Activated CD4-positive, alpha-beta T cell treated with anti-CD3 and anti-CD28 coated beads for 4 hours (primary cell): ENCODE measurements around the gene MAML2.

ENCODE experiments used
- DNase-seq, 2 donors: peaks; one replicate each; pipeline ENCODE4 v3.0.0-alpha.2; 2020

Gene MAML2

GRCh38 chr11:96342961-96343711, at the start of gene MAML2:
Gene MAML2 (minus strand): TSS chr11:96343195. CDS start chr11:96341895, 1,300 bp downstream.
- DNase-seq, result peak; percentile 91 to 94

- no peak for DNase-seq
Measured at GRCh38 chr11:96391698-96392307, 48.8 kb upstream of the MAML2 start.

DNA sequence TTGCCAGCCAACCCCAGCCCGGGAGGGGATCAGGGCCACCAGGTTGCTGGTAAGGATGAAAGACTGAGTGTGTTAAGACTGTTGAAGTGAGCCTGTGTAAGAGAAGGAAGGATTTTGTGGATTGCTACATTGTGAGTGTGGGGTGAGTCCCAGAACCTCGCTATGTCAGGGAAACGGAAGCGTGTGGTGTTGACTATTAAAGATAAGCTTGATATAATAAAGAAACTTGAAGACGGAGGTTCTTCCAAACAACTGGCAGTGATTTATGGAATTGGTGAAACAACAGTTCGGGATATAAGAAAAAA, 47.4 kb upstream of the MAML2 start:
- DNase-seq, result no peak

DNA sequence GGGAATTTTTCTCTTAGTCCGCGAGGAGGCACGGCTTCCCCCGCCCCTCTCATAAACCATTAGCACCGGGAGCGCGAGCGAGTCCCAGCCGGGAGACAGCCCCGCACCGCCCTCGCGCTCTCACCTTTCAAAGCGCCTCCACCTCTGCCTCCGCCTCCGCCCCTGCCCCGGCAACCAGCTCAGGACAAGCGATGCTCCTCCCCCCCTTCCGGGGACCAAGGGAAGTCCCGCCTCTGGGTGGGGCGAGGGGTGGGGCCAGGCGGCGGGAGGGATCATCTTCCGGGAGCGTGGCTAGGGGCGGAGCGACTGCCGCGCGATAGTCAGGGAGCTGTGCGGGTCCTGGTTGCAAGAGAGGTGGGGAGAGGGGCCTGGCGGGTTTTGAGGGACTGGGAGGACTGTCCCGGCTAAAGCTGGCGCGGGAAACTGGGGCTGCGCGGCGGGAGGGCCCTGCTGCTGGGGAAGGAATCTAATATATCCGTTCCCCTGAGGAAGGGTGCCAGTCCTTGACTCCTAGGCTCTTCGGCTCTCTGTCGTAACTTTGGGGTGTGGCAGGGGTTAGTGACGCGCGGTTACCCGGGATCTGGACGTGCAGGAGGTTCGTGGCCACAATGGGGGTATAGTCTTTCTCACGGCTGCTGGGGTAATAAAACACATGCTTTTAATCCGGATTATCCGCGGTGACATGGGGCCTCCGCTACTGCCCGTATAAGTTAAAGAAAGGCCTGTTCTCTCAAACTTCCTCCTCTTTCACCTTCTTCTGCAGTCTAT, 46.9 kb upstream of the MAML2 start, which contains the start of the genes CCDC82 and JRKL:
Gene CCDC82 (minus strand): TSS at position 193 of the 768 bp plus-strand sequence. CDS start 5,165 bp downstream, outside the sequence.
Gene JRKL (plus strand): TSS at position 294 of the 768 bp plus-strand sequence. CDS start 637 bp downstream, outside the sequence.
- DNase-seq, result peak; percentile 99

DNA sequence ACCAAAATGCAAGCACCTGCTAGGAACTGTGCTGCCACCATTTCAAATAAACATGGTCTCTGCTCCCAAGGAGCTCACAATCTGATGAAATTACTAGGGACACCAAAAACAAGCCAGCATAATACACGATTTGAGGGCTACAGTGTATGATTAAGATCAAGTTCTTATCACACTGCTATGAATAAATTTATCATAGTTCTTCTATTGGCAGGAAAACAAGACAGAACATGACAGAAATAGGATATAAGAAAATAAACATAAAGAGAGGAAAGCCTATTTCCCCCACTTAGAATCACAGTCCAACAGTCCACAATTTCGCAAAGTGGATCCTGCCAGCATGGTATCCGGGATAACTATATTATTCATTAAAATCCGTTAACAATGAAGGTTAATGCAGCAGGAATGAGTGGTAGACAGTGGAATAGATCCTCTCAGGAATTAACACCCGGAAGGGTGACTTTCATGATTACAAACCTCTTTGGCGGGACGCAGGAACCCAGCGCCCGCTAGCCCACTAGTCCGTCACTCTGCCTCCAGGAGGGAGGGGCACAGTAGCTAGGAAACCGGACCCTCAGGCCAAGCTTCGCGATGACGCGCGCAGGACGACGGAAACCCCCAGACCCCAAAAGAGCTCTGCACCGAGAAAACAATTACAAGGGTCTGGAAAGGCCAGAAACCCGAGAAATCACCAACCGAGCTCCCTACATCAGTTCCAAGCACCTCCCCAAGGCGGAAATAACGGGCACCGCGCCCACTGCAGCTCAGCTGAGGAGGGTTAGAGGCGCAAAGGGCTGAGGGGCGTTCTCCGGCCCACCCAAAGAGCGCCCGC, 46.1 kb upstream of the MAML2 start:
- no peak for DNase-seq

GRCh38 chr11:96385187-96385586, 42.2 kb upstream of the MAML2 start:
- no peak for DNase-seq

DNA sequence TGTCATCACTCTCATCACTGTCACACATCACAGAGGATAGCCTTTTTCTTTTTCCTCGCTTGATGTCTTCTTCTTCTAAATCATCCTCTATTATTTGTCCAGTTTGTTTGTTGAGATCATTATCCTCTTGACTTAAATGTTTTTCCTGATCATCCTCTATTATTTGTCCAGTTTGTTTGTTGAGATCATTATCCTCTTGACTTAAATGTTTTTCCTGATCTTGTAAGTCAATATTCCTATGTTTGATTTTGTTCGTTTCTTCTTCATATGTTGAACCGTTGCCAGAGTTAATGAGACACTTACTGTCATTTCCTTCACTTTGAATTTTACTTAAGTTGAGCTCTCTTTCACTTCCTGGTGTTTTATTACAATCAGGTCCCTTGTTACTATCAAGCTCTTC, 41.2 kb upstream of the MAML2 start:
- DNase-seq, result no peak

DNA sequence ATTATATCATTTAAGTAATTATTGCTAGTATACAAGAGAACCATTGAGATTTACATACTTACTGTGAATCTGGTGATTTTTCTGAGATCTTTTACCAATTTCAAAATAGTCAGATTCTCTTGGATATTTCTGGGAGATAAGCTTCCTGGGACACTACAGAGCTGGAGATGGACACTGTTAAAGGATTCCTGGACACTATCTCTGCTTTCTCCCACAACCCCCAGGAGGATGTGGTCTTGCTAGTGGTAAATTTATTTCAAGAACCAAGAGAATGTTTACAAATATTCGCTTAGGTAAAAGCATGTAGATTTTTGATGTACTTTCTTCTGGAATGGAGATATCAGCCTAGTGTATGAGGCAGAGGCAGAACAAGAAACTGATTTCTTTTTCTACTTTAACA, 33.8 kb upstream of the MAML2 start:
- no peak for DNase-seq

DNA sequence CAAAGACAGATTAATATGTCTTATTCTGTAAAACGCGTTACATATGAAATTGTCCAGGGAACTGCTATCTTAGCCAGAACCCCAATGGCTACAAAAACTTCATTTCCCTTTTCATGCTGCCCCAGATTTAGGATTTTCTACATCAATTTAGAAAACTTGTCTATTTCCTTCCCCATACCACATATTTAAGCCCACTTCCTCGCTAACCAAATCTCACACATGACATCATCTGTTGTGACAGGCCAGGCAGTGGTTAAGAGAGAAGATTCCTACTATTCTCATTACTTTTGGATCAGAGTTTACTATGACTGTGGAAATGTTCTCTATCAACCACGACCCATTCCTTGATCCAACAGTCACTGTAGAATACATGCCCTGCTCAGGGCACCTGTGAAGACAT, 30.8 kb upstream of the MAML2 start:
- no peak for DNase-seq

DNA sequence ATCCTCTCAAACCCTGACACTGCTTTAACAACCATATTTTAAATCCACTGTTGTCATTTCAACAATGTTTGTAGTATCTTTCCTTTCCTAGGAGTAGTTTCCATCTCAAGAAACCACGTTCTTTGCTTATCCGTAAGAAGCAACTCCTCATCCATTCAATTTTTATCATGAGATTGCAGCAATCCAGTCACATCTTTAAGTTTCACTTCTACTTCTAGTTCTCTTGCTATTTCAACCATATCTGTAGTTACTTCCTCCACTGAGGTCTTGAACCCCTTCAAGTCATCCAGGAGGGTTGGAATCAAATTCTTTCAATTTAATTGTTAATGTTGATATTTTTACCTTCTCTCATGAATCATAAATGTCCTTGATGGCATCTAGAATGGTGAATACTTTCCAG, 24.3 kb upstream of the MAML2 start:
- no peak for DNase-seq

DNA sequence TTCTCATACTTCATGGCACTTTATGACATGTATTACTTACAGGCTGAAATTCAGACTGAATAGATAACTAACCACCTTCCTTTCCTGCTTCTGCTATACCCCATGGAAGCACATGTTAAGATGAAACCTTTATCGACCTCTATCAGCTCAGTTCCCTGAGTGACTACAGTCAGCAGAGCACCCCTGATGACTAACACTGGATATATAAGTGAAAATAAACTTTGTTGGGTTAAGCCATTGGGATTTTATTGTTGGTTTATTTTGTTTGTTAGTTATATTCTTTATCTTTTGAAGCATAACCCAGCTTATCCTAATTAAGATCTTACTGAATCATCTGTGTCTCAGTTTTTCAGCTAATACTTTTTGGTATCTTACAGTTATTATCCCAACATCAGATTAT, 23.0 kb upstream of the MAML2 start:
- DNase-seq, result no peak

- DNase-seq, result no peak
Measured at GRCh38 chr11:96365493-96365892, 22.5 kb upstream of the MAML2 start.

GRCh38 chr11:96361778-96362177, 18.8 kb upstream of the MAML2 start:
- DNase-seq, result no peak

DNA sequence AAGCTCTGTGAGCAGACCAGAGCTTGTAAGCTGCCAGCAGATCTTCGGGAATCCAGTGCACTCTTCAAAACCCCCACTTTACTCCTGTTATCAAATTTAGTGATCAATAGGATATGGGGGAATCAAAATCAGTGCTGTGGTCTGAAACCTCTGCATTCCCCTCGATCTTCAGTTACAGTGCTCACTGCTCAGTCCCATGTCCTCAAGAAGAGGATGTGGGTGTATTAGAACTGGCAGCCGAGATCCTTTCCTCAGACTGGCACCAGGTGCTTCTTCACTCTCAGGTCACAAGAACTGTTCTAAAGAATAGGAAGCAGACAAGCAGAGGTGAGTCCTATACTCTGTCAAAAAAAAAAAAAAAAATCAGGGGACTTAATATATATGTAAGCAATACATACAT, 15.3 kb upstream of the MAML2 start:
- no peak for DNase-seq

DNA sequence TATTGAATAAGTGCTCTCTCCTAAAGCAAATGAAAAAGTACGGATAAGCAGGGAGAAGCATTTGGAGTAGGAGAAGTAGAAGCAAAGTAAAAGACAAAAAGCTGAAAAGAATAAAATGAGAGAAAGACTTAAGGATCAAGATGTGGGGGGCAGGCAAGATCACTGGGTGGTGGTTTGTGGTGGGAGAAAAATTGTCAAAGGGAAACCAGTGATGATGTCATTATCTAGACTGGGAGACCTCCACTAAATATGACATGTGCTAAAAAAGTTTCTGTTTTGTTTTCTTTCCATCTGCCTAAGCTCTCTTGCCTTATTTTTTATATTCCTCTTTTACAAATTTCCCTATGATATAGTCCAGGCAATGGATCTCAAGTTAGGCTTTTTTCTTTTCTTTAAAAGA, 14.8 kb upstream of the MAML2 start:
- DNase-seq, result no peak

GRCh38 chr11:96356848-96357247, 13.9 kb upstream of the MAML2 start:
- no peak for DNase-seq

- no peak for DNase-seq
Measured at GRCh38 chr11:96342014-96342960, 708 bp downstream of the MAML2 start.

GRCh38 chr11:96341211-96342013, 1.6 kb downstream of the MAML2 start:
- DNase-seq, result peak; percentile 59 to 67

GRCh38 chr11:96340555-96340885, 2.5 kb downstream of the MAML2 start:
- no peak for DNase-seq

DNA sequence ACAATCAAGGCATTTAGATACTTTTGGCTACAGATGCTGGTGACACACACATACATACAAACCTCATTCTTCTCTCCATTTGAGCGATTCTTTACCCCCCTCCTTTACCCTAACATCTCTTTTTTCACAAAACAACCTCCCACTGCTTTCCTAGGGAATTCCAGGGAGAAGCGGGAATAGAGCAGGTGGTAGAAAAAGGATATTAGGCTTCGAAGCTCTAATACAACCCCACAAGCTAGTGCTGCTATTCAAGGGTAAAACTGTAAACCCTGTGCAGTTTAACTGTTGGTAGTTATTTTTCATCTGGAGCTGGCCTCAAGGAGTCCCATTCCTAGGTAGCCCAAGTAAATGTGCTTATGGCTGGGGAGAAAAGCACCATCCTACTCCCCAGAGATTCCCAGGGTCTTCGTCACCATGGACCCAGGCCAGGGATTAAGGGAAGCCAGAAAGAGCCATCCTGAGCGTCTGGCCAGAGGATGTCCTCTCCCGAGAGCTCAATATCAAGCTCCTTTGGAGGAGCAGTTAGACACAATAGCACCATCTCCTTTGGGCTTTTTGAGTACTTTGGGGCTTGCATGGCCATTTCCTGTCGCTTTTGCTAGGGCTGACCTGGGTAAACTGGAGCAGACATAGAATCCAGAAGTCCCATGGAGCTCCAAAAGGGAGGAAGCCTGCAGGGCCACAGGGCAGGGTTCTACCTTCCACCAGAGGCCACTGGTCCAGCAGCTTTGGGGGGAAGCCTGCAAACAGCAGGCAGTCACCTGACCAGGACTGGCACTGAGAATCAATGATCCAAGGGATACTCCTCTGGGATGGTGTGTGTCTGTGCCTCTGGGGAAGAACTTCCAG, 3.1 kb downstream of the MAML2 start:
- DNase-seq, result no peak
